Glomerular endothelial cell (primary cell): ENCODE data around the gene GAB4. TPM values are rescaled to one million over a fixed set of nuclear protein-coding genes. Genes with fewer than 3 reads are reported as not detected.
"Not testable (repeated sequence)": the region's sequence is repeated elsewhere in the genome, so short reads cannot be mapped to it uniquely, and the experiment has no call there.

Experiments
- DNase-seq: peaks from one replicate; pipeline ENCODE4 v3.0.0-alpha.2; 2011; ENCODE audit warnings: low read depth, low spot score; ENCODE audit errors: extremely low read depth
- total RNA-seq: library from RNA; depleted of rRNA; stranded (reverse); fragments of >200 nt; gene quantifications from 2 replicates; pipeline ENCODE4 v1.2.3, GENCODE V29; 2015

The GAB4 gene, protein sequence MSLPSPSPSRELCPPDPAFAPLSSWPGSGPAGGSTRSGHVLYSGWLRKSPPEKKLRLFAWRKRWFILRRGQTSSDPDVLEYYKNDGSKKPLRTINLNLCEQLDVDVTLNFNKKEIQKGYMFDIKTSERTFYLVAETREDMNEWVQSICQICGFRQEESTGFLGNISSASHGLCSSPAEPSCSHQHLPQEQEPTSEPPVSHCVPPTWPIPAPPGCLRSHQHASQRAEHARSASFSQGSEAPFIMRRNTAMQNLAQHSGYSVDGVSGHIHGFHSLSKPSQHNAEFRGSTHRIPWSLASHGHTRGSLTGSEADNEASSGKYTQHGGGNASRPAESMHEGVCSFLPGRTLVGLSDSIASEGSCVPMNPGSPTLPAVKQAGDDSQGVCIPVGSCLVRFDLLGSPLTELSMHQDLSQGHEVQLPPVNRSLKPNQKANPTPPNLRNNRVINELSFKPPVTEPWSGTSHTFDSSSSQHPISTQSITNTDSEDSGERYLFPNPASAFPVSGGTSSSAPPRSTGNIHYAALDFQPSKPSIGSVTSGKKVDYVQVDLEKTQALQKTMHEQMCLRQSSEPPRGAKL
- total RNA-seq: not detected in 2 replicates

DNA sequence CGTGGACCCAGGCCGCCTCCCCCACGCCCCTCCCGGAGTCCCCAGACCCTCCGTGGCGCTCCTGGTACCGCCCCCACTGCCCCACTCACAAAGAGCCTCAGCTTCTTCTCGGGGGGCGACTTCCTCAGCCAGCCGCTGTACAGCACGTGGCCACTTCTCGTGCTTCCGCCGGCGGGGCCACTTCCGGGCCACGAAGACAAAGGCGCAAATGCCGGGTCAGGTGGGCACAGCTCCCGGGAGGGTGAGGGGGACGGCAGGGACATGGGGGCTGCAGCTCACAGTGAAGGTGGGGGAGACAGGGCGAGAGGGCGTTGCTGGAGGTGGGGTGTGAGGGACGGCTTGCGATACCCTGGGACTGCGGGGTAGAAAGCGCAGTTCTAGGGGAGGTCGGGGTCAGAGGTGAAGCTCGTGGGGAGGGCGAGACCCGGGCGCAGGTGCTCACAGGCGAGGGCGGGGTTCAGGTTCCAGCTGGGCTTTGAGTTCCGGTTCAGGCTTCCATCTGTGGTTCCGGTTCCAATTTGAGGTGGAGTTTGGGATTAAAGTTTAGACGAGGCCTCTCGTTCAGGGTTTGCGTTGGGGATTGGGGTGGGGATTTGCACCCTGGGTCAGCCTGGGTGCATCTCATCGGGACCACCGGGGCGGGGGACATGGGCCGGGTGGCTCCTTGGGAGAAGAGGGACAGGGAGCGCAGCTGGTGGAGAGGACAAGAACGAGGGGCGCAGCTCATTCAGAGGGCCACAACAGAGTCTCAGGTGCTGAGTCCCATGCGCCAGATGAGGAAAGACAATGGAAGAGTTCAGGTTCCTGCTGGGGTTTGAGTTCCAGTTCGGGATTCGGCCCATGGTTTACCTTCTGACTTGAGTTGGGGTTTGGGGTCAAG, at the start of gene GAB4:
Gene GAB4, minus strand, starts transcription at position 371 of the 880 bp plus-strand sequence. Its CDS starts 108 bp downstream, at position 263.
- DNase-seq: no peak

DNA sequence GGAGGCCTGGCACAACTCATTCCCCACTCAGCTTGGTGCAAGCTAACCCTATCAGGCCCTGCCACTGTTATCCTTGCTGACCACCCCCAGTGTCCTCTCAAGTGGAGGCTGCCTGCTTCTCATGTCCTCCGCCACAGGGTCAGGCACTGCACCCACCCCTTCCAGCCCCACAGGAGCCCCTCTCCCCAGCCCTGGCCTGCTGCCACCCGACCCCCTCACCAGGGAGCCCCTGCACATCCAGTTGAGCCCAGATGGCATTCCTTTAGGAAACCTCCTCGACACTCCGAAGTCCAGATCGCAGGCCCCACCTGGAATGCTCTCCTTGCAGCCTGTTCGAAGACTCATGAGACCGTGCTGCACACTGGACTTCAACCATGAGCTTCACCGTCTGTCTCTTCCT, 48.8 kb upstream of the GAB4 start:
- no peak for DNase-seq

DNA sequence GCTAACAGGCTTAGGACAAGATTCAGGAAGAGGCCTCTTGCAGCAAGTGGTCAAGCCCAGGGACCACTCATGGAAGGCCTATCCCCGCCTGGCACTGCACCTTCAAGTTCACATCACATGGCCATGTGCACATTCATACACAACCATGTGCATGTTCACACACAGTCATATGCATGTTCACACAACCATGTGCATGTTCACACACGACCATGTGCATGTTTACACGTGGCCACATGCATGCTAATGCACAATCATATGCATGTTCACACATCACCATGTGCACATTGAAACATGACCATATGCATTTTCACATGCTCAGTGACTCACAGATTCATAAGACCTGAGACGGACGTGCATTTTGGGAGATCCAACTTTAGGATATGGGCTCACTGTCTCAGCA, 48.0 kb upstream of the GAB4 start:
- no peak for DNase-seq

DNA sequence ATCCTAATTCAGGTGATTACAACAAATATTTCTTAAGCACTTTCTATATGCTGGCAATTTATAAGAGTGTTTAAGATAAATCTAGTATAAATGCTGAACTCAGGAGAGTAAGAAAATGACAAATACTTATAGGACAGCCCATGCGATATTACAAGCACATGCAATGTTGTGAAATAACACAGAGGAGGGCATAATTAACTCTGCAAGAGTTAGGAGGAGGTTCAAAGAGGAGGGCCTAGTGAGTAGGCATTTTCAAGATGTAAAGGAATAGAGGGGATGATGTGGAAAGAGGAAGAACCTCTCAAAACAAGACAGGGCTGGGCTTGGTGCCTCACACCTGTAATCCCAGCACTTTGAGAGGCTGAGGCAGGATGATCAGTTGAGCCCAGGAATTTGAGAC, 39.6 kb upstream of the GAB4 start:
- DNase-seq: no peak

DNA sequence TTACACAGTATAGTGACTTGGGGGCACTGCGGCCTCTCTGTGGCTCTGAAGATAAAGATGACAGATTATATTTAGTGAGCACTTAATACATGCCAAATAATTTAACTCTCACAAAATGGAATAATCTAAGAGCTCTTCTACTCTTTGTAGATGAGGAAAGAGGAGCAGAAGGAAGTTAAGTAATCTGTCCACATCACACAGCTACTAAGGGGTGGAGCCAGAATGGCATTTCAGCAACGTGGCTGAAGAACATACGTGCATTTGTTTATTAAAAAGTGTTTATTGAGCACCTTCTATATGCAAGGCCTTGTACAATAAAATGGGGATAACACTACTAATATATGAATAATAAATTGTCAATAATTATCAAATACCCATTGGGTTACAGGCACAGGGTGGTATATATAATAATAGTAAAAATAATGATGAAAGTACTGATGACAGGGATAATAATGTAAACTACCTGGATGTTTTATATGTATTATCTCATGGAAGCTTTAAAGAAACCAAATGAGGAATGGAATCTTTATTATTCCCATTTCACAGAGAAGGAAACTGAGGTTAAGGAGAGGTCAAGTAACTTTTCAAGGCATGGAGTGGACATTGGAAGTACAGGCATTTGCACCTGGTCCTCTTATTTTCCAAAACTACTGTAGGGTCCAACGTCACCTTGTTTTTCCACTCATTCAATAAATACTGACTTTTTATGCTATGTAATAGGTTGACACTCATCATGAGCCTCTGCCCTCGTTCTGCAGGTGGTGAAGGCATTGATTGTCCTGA, 38.7 kb upstream of the GAB4 start:
- no peak for DNase-seq

DNA sequence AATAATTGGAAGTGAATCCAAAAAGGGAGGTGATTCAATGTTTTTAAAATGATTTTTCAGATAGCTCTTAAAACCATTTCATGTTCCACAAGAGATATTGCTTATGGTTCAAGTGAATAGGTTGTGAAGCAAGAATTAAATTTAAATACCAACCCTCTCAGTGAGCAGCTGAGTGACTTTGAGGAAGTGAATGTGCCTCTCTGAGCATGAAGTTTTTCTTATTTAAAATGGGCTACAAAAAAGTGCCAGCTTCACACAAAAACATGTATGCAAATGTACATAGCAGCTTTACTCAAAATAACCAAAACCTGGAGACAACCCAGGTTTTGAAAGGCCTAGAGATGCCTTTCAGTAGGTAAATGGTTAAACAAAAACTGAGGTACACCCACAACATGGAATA, 35.5 kb upstream of the GAB4 start:
- DNase-seq: no peak

DNA sequence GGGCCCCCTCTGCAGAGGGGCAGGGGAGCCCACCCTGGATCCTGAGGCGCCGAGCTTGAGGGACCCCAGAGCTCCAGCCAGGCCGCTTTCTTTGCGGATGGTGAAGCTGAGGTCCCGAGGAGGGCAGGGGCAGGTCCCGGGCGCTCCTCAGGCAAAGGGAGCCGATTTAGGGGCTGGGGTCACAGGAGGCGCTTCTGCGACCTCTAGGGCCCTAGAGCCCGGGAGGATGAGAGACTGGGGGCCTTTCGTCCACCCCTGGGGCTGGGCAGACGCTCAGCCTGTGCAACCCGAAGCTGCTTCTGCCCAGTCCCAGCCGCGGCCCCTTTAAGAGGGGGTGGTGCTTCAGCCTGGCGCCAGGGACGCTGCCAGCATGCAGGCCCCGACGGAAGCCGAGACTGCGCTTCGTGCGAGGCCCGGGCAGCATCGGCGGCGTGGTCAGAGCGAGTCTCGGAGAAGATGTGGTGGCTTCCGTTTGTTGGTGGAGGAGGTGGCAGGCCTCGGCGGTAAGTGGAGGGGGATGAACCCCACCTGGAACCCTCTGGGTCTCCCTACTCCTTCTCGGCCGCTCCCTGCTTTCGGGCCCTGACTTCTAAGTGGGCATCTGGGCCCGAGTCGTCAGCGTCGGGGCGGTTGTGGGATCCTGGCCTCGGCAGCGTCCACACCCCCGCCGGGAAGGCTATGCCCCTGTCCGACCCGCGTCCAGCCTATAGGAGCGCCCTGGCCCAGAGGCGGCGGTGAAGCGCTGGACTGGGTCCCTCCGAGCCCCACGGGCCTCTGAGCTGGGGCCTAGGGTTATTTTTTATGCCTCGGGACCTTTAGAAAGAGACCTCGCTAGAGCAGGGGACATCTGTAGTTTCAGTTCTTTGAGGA, 29.1 kb upstream of the GAB4 start:
- DNase-seq: not testable (repeated sequence)

DNA sequence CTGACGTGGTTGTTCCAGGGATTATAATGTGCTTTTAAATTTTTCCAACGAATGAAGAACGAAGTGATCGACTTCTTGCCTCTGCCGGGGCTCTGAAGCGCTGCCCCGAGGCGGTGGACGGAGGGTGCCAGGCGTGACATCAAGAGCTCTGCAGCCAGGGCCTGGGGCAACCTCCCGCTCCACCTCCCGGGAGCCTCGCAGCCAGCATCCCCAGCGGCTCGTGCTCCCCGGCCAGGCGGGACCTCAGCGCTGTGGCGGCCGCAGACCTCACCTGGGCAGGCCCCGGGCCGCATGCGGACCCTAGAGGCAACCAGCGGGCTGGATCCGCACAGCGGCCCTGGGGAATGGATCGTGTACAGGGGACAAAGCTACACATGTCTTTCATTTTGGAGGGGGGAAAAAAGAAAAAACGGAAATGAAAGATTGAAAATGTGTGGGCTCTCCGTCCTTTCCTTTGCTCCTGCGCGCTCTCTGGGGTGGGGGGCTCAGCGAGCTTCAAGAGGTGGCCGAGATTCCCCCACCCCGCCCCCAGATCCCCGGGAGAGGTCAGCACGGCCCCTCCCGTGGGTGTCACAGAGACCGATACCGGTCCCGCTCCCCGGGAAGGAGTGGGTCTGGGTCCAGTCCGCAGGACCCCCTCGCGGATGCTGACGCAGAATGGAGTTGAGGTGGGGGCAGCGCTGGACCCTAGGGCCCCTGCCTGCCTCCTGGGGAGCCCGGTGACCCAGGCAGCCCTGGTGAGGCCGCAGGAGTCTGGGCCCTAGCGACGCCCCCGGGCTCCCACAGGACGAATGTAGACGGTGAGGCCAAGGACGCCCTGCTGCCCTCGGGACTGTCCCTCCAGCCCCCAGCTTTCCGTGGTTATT, 28.2 kb upstream of the GAB4 start:
- not testable (repeated sequence) for DNase-seq

DNA sequence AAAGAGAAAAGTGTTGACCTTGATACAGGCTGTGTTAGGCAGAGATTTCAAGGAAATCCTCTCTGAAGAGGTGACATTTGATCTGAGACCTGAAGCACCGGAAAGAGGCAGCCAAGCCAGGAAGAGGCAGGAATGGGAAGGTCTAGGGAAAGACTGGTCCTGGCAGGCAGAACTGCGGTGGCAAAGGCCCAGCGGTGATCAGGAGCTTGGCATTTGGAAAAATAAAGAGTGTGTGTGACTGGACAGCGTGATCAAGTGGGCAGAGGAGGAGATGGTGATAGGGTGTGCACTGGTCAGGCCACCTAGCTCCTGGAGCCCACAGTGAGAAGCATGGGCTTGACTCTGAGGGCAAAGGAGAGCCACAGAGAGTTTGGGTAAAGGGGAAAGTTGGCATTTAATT, 27.2 kb upstream of the GAB4 start:
- no peak for DNase-seq

DNA sequence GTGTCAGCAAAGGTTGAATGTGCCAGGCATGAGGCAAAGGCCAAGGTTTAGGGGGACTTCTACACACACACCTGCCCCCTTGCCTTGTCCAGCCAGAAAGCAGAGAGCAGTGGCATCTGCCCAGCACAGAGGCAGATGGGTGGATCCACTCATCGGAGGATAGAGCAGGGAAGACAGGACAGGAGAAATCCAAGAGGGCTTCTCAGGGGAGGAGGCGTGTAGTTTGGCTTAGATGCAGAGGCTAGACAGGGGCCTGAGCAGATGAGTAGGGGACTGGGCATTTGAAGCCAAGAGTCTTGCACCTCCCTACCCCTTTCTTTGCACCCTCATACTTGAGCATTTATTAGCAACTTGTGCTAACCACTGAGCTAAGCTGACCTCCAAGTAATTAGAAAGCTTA, 26.5 kb upstream of the GAB4 start:
- not testable (repeated sequence) for DNase-seq

DNA sequence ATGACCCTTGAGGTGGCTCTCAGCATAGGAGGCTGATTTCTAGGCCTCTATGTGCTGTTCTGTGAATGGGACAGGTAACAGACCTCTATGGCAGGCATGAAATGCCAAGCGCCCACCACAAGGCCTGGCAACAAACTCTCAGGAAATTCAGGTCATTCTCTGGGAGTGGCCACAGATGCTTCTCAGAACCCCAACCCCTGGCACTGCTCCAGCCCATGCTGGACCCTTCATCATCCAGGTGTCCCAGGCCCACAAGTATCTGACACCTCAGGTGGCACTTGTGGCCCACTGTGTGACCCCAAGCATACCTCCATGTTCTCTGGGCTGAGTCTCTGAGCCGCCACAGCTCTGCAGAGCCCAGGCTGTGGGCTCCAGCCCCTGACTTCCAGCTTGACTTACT, 24.3 kb upstream of the GAB4 start:
- not testable (repeated sequence) for DNase-seq

DNA sequence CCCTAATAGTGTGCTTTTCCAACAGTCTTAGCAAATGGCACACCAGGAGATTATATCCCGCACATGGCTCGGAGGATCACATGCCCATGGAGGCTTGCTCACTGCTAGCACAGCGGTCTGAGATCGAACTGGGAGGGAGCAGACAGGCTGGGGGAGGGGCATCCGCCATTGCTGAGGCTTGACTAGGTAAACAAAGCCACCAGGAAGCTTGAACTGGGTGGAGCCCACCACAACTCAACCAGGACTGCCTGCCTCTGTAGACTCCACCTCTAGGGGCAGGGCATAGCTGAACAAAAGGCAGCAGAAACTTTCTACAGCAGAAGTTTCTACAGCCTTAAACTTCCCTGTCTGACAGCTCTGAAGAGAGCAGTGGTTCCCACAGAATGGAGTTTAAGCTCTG, 16.4 kb upstream of the GAB4 start:
- not testable (repeated sequence) for DNase-seq

DNA sequence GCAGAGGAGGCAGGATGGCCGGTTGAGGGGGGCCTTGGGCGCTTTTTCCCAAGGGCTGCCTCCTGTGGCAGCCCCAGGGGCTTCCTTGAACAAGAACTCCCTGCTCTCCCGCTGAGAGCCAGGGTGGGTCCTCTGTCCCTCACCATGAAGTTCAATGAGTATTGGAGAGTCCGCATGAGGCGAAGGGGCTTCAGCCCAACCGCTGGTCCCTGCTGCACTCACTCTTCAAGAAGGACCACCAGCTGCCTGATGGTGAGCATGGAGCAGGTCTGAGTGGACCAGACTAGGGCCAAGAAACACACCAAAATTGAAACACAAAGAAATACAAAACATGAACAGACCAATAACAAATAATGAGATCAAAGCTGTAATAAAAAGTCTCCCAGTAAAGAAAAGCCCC, 7.5 kb upstream of the GAB4 start:
- not testable (repeated sequence) for DNase-seq

DNA sequence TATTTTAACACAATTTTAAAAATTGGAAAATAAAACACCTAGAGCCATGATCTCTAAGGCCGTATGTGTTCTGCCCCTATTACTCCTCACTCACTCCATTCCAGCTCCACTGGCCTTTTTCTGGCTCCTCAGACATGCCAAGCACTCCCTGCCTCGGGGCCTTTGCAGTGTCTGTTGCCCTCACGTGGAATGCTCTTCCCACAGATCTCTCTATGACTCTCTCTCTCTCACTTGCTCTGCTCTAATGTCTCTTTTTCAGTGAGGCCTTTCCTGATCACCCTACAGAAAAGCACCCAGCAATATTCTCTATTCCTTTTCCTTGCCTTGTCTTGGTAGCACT, 6.0 kb upstream of the GAB4 start:
- DNase-seq: not testable (repeated sequence)

DNA sequence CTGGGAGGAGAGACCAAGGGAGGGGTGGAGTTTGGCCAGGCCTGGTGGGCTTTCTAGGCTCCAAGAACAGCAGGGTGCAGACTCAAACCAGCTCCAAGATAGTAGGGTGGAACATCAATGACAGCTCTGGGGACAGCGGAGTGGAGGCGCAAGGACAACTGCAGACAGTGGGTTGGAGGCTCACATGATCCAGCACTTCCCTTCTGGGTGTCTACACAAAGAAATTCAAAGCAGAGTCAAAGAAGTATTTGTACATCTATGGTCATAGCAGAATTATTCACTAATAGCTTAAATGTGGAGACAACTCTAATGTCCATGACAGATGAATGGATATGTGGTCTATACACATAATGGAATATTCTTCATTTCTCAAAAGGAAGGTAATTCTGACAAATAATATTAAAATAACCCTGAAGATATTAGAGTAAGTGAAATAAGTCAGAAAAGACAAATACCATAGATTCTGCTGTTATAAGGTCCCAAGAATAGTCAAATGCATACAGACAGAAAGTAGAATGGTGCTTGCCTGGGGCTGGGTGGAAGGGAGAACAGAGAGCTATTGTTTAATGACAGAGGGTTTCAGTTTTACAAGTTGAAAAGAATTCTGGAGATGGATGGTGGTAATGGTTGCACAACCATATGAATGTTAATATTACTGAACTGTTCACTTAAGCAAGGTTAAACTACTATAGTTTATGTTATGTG, 5.5 kb upstream of the GAB4 start:
- no peak for DNase-seq

DNA sequence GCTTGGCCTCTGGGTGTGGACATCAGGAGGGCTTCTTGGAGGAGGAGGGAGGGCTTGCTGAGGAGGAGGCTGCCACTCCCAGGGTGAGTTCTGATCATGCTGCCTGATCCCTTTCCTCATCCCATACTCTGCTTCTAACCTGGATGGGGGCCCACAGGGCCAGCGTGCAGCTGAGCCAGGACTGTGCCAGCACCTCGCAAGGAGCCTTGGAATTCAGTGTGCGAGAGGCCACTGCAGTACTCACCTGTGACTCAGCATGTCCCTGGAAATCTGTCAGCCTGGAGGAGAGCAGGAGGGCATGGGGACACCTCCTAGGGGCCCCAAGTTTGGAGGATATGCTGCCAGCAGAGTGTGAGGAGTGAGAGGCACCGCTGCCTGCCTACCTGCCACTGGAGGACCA, 4.2 kb upstream of the GAB4 start:
- no peak for DNase-seq

DNA sequence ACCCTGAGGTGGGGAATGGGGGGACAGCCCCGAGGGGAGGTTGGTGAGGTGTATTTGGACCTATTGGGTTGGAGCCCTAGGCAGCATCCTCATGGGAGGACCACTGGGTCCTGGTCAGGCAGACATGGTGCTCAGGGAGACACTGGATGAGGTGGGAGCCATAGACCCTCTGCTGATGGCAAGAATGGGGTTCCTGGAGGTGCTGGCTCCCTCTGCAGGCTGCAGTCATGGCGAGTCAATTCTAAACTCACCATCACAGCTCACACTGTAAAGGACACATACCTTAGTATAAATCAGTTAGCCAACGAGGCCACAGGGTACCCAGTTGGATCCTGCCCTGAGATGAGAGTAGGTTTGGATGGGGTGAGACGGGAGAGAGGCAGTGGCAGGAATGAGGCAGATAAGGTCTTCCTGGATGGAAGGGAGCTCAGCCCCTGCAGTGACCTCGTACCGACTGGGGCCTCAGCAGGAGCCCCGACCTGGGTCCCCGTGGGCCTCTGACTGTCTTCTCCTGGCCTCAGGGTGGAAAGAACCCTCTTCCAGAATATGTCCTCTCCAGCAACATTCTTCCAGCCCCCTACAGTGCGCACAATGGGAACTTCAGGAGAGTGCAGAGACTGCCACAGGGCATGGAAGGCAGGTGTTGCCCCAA, 1.7 kb upstream of the GAB4 start:
- DNase-seq: no peak

DNA sequence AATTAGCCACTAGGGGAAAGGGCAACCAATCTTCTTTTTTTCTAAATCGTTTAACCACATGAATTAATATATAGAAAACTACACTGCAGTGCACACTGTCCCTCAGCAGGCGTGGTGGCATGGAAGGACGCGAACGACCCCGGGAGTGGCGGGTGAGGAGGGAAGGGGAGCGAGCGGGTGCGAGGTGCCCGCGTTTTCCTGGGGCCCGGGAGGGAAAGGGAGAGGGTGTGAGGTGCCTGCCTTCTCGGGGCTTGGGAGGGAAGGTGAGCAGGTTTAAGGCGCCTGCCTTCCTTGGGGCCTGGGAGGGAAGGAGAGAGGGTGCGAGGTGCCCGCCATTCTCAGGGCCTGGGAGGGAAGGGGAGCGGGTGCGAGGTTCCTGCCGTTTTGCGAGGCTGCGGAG, 765 bp downstream of the GAB4 start:
- no peak for DNase-seq
